Measurements from ENCODE around the gene TFIP11. TPM values are rescaled to one million over a fixed set of nuclear protein-coding genes. Genes with fewer than 3 reads are reported as not detected.

TFIP11 gene
- polyA plus RNA-seq, 1 experiment: 34.8 TPM

DNA sequence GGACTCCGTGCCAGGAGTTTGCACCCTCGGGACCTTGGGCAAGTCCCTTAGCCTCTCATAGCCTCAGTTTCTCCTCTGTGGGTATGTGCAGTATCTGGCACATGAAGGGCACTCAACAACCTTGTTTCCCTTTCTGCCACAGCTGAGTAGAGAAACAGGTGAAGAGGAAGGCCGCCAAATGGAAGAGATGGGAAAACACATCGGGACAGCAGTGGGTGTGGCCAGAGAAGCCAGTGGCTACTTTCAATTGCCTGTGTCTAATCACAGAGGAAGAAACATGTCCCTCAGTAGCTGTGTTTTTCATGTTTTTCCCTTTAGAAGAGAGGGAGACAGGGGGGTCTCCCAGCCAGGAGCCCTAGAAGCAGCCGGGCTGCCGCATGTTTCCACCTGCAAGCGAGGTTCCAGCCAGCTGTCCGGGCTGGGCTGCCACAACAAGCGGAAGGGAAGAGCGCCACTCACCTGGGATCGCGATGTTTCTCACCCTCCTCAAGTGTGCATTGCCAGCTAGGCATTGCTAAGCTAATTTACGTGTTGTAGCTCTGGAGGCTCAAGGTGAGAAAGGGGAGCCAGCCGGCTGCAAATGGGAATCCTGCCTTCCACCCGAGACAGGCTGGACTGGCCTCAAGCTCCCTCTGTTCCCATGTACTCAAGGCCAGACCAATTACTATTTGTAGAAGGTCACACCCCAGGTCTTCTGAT, 66.5 kb downstream of the TFIP11 start:
- TF ChIP-seq, protein P1, sequence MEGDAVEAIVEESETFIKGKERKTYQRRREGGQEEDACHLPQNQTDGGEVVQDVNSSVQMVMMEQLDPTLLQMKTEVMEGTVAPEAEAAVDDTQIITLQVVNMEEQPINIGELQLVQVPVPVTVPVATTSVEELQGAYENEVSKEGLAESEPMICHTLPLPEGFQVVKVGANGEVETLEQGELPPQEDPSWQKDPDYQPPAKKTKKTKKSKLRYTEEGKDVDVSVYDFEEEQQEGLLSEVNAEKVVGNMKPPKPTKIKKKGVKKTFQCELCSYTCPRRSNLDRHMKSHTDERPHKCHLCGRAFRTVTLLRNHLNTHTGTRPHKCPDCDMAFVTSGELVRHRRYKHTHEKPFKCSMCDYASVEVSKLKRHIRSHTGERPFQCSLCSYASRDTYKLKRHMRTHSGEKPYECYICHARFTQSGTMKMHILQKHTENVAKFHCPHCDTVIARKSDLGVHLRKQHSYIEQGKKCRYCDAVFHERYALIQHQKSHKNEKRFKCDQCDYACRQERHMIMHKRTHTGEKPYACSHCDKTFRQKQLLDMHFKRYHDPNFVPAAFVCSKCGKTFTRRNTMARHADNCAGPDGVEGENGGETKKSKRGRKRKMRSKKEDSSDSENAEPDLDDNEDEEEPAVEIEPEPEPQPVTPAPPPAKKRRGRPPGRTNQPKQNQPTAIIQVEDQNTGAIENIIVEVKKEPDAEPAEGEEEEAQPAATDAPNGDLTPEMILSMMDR (IDR thresholded peaks at IDR 0.05; ENCODE audit: low read depth, low read length): no peak
- Histone ChIP-seq H3K27ac (ENCODE audit: low read depth, low read length) (no peak overlapping the region), H3K9me3 (ENCODE audit: control insufficient read depth, insufficient read depth, low read length) (no peaks in the 10 kb centered on the region), H3K27me3 (ENCODE audit: control insufficient read depth, insufficient read depth, low read length) (no peaks in the 10 kb centered on the region), H3K4me3 (ENCODE audit: low read depth, low read length) (no peak overlapping the region)
- POLR2A ChIA-PET: no interaction called here
- CTCF ChIA-PET: interaction anchor here (1.5 to 1.8 kb wide), 3 partner anchors 15 to 81 kb away, joined by 3 to 8 read pairs (median 7); no protein-coding TSS in a partner anchor
- DNase-seq (ENCODE audit: low read depth, low spot score): no peak

DNA sequence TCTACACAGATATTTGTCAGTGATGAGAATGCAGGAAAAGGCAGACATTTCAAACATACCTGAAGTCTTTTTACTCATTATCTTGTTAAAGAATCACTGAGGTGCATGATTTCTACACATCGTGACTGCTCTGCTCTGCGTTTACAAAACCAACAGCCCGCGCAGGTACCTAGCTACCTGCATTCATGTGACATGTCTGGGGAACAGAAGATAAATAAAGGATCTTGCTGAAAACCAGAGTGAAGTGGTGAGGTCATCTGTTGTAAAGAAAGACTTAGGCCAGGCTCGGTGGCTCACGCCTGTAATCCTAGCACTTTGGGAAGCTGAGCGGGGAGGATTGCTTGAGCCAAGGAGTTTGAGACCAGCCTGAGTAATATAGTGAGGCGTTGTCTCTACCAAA, 67.5 kb downstream of the TFIP11 start:
- Histone ChIP-seq H3K4me3 (ENCODE audit: low read depth, low read length) (no peak overlapping the region), H3K9me3 (ENCODE audit: control insufficient read depth, insufficient read depth, low read length) (no peaks in the 10 kb centered on the region), H3K27ac (ENCODE audit: low read depth, low read length) (no peak overlapping the region), H3K27me3 (ENCODE audit: control insufficient read depth, insufficient read depth, low read length) (no peaks in the 10 kb centered on the region)
- TF ChIP-seq, protein P1 (IDR thresholded peaks at IDR 0.05; ENCODE audit: low read depth, low read length): no peak
- CTCF ChIA-PET: interaction anchor here (0.9 to 1.5 kb wide), 2 partner anchors 16 to 80 kb away, joined by 3 to 5 read pairs; no protein-coding TSS in a partner anchor
- POLR2A ChIA-PET: no interaction called here
- no peak for DNase-seq (ENCODE audit: low read depth, low spot score)

DNA sequence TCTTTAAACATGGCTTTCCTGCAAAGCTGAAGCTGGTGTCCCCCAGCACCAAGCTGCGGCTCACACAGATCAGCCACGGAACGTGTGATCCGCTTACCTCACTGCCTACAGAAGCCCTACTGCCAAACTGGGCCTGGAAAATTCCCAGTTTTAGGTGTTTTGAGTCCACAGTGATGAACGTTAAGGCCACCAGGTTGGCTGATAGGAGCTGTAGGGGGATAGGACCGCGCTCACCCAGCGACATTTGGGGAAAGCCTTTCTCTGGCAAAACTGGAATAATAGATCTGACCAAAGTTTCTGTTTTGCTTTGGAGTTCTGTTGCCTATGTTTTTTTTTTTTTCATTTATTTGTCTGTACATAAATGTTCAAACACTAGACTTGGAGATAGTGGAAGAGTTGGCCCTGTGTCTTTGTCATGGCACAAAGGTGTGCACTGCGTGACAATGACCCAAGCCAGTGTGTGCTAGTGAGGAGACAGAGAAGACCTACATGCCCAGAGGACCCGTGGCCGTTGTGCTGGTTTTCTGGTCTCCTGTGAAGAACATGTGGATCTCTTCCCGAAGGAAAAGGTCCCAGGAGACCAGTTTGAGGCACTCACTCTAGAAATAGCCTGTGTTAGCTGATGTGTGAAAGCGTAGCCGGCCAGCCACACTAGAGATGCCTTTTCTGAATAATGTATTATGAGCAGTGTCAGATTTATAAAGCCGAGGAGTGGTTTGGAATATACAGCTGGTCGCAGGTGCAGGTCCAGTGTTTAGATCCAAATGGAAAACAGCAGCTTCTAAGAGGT, 68.2 kb downstream of the TFIP11 start:
- Histone ChIP-seq H3K4me3 (ENCODE audit: low read depth, low read length) (no peak overlapping the region), H3K27me3 (ENCODE audit: control insufficient read depth, insufficient read depth, low read length) (no peaks in the 10 kb centered on the region), H3K9me3 (ENCODE audit: control insufficient read depth, insufficient read depth, low read length) (no peaks in the 10 kb centered on the region), H3K27ac (ENCODE audit: low read depth, low read length) (no peak overlapping the region)
- TF ChIP-seq, protein P1 (IDR thresholded peaks at IDR 0.05; ENCODE audit: low read depth, low read length): no peak
- no peak for DNase-seq (ENCODE audit: low read depth, low spot score)
- CTCF ChIA-PET: interaction anchor here (0.7 to 1.5 kb wide), 4 partner anchors 17 to 82 kb away, joined by 3 to 5 read pairs (median 4); no protein-coding TSS in a partner anchor
- POLR2A ChIA-PET: no interaction called here

DNA sequence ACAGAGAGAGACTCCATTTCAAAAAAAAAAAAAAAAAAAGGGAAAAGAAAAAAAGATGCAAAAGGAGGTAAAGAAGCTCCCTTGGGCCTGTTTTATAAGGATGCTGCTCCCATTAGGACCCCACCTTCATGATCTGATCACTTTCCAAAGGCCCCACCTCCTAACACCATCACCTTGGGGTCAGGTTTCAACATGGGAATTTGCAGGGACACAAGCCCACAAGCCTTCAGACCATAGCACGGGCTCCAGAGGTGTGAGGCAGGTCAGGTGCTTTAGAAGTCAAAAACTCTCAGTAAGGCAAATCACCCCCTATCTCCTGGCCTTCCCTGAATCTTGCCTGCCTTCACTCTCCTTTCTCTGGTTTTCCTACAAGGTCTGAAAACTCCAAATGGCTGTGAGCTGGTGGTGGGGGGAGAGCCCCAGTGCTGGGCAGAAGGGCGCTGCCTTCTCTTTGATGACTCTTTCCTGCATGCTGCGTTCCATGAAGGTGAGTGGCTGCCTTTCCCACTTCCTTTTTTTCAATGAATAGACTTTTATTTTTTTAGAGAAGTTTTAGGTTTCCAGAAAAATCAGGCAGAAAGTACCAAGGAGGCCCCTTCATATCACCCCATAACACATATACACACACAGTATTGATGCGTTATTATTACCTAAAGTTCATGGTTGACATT, 70.1 kb downstream of the TFIP11 start:
- Histone ChIP-seq H3K4me3 (ENCODE audit: low read depth, low read length) (no peak overlapping the region), H3K27me3 (ENCODE audit: control insufficient read depth, insufficient read depth, low read length) (no peaks in the 10 kb centered on the region), H3K27ac (ENCODE audit: low read depth, low read length) (no peak overlapping the region), H3K9me3 (ENCODE audit: control insufficient read depth, insufficient read depth, low read length) (no peaks in the 10 kb centered on the region)
- ChIA-PET CTCF (interaction anchor here (1.0 kb wide), 1 partner anchor 19 kb away, joined by 3 read pairs; no protein-coding TSS in a partner anchor), POLR2A (no interaction called here)
- no peak for DNase-seq (ENCODE audit: low read depth, low spot score)
- TF ChIP-seq, protein P1 (IDR thresholded peaks at IDR 0.05; ENCODE audit: low read depth, low read length): no peak

Small RNA genes lying within 50 kb of the gene (small RNA-seq; reads per million reads assigned to genes)
- gene MIR548J (ENCODE audit: insufficient read length, low read depth): 53.8 reads per million, percentile 86 among the genes with 10 or more reads in this experiment

Other genes with a start within 250 kb of the TFIP11 start
- gene ASPHD2, start 83.2 kb downstream of the TFIP11 start, polyA plus RNA-seq (2011; rRNA removed): 1.9 TPM in 2 replicates
- gene HPS4, start 28.7 kb downstream of the TFIP11 start, polyA plus RNA-seq (2011; rRNA removed): 24.4 and 30.9 TPM in 2 replicates
- gene SRRD, start 28.6 kb downstream of the TFIP11 start, polyA plus RNA-seq (2011; rRNA removed): 32.1 and 38.5 TPM in 2 replicates
- 33.6 and 39.3 TPM in 2 replicates for gene TPST2, start 77.7 kb upstream of the TFIP11 start, polyA plus RNA-seq (2011; rRNA removed)
- not detected in 2 replicates for gene CRYBB1, start 105.6 kb upstream of the TFIP11 start, polyA plus RNA-seq (2011; rRNA removed)
- not detected in 2 replicates for gene CRYBA4, start 109.5 kb upstream of the TFIP11 start, polyA plus RNA-seq (2011; rRNA removed)
- 7.8 and 9.4 TPM in 2 replicates for gene MIAT, start 145.1 kb upstream of the TFIP11 start, polyA plus RNA-seq (2011; rRNA removed)